Type B pancreatic cell (in vitro differentiated cells): Measurements from ENCODE around the gene PLEKHG5. TPM values are rescaled to one million over a fixed set of nuclear protein-coding genes. Genes with fewer than 3 reads are reported as not detected.

Experiments
- DNase-seq: peaks from one replicate; pipeline ENCODE4 v3.0.0; 2021; ENCODE audit warnings: mixed read lengths; ENCODE audit not compliant: unreplicated experiment; ENCODE audit errors: extremely low spot score
- H3K27ac Mint-ChIP-seq: 2 replicates; pipeline ENCODE4 v1.8.0; 2021; ENCODE audit warnings: mild to moderate bottlenecking, mixed read lengths
- H3K27me3 Mint-ChIP-seq: 2 replicates; pipeline ENCODE4 v1.8.0; 2021; ENCODE audit warnings: mixed read lengths
- H3K36me3 Mint-ChIP-seq: 2 replicates; pipeline ENCODE4 v1.8.0; 2021; ENCODE audit warnings: mixed read lengths
- H3K4me1 Mint-ChIP-seq: one replicate; pipeline ENCODE4 v1.8.0; 2021; ENCODE audit warnings: mixed read lengths; ENCODE audit not compliant: unreplicated experiment
- H3K4me3 Mint-ChIP-seq: 2 replicates; pipeline ENCODE4 v1.8.0; 2021; ENCODE audit warnings: mild to moderate bottlenecking, mixed read lengths
- H3K9me3 Mint-ChIP-seq: 2 replicates; pipeline ENCODE4 v1.8.0; 2021; ENCODE audit warnings: mixed read lengths
- CTCF ChIP-seq: fragments of 200-600 bp; sonication (generic); conservative IDR thresholded peaks from 2 replicates; pipeline ENCODE4 v1.5.0; 2021; ENCODE audit warnings: antibody characterized with exemption, mild to moderate bottlenecking
- total RNA-seq: library from RNA; stranded (reverse); gene quantifications from 2 replicates; pipeline ENCODE4 v1.2.1, GENCODE V29; 2021; ENCODE audit warnings: low replicate concordance

The PLEKHG5 gene
- total RNA-seq, 1 donor from 2014 or later, result 30.6 TPM

DNA sequence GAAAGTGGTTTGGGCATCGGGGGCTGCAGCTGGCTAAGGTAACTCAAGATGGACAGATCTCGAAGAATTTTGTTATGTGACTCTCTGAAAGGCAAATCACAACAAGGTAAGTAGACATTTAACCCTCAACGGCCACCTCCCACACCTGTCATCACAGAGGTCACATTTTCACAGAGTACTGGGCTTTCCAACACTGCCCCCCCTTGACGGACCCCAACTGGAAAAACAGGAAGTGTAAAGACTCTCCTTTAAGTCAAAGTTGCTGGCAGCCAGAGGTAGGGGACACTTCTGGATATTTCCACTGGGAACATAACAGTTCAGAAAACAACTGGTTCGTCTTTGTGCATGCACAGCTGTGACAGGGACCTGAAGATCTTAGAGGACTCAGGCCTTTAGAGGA, 40.5 kb upstream of the PLEKHG5 start:
- Mint-ChIP-seq H3K4me3 (no peak overlapping the region), H3K36me3 (peaks cover 21% of the 10 kb centered on the region), H3K9me3 (no peaks in the 10 kb centered on the region), H3K27me3 (no peaks in the 10 kb centered on the region), H3K4me1 (no peaks in the 10 kb centered on the region), H3K27ac (no peak overlapping the region)
- no peak for TF ChIP-seq CTCF
- DNase-seq, result no peak

GRCh38 chr1:6530504-6531160, 39.2 kb upstream of the PLEKHG5 start:
- no peaks in the 10 kb centered on the region for H3K4me1 Mint-ChIP-seq
- TF ChIP-seq CTCF, result no peak
- peaks cover 30% of the 10 kb centered on the region for H3K36me3 Mint-ChIP-seq
- no peak overlapping the region for H3K27ac Mint-ChIP-seq
- H3K4me3 Mint-ChIP-seq, result no peak overlapping the region
- H3K27me3 Mint-ChIP-seq, result no peaks in the 10 kb centered on the region
- no peak for DNase-seq
- H3K9me3 Mint-ChIP-seq, result no peaks in the 10 kb centered on the region

DNA sequence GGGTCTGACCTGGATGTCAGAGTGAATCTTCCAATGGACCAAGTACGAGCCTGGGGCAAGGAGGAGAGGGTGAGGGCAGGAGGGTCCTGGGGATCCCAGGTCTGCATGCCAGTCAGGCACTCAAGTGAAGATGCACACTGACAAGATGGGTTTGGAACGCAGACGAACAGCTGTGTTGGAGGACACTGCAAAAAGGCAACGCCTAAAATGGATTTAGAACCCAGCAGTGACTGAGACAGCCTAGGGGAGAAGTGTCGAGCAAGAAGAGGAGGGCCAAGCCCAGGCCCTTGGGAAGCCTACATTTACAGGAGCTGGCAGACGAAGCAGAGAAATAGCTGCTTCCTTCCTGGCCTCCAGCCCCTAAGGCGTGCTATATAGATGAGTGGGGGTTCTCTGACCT, 37.0 kb upstream of the PLEKHG5 start:
- H3K27ac Mint-ChIP-seq, result no peak overlapping the region
- peaks cover 26% of the 10 kb centered on the region for H3K36me3 Mint-ChIP-seq
- DNase-seq, result no peak

DNA sequence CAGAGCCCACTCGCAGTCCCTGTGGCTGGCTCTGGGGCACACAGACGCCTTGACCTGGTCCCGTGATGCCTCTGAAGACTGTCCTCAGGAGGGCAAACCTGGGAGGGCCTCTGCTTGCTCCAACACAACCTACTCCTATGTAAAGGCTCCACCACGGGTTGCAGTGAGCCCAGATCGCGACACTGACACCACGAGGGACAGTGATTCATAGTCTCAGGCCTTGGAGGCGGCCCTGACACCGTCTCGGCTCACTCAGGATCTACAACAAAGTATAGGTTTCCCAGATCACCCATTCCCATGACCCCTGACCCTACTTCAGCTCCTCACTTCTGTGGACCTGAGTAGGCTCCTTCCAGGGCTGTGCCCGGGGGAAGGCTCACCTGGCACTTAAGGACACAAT, 34.8 kb upstream of the PLEKHG5 start:
- no peaks in the 10 kb centered on the region for H3K4me1 Mint-ChIP-seq
- H3K4me3 Mint-ChIP-seq, result no peak overlapping the region
- H3K27ac Mint-ChIP-seq, result no peak overlapping the region
- no peaks in the 10 kb centered on the region for H3K9me3 Mint-ChIP-seq
- DNase-seq, result no peak
- no peak for TF ChIP-seq CTCF
- H3K27me3 Mint-ChIP-seq, result no peaks in the 10 kb centered on the region
- H3K36me3 Mint-ChIP-seq, result peaks cover 15% of the 10 kb centered on the region

More for the DNA sequence above, 37.0 kb upstream of the PLEKHG5 start:
- Mint-ChIP-seq H3K9me3 (no peaks in the 10 kb centered on the region), H3K27me3 (no peaks in the 10 kb centered on the region), H3K4me1 (no peaks in the 10 kb centered on the region), H3K4me3 (no peak overlapping the region)
- TF ChIP-seq CTCF, result no peak

- TF ChIP-seq CTCF, result peak; percentile 63
- Mint-ChIP-seq H3K36me3 (peaks cover 15% of the 10 kb centered on the region), H3K27ac (no peak overlapping the region), H3K9me3 (no peaks in the 10 kb centered on the region), H3K4me3 (no peak overlapping the region), H3K4me1 (peaks cover 23% of the 10 kb centered on the region), H3K27me3 (no peaks in the 10 kb centered on the region)
- no peak for DNase-seq
These were observed 32.1 kb upstream of the PLEKHG5 start for GRCh38 chr1:6523566-6523965.
